ENCODE data around the gene PARL.

GRCh38 chr3:183801601-183802000 lies 83.1 kb downstream of the PARL start:
- no peak for TF ChIP-seq POLR2AphosphoS5 (IDR thresholded peaks at IDR 0.05; ENCODE audit: low read depth, low read length)
- no peak for TF ChIP-seq TAF1 (IDR thresholded peaks at IDR 0.05; ENCODE audit: borderline replicate concordance, insufficient read depth, low read length)
- no peak for TF ChIP-seq SIN3A (IDR thresholded peaks at IDR 0.05; ENCODE audit: borderline replicate concordance, insufficient read depth, low read length)
- TF ChIP-seq REST (IDR thresholded peaks at IDR 0.05; ENCODE audit: insufficient read depth in 1 of 2, low read depth in 2 of 2, low read length in 2 of 2) = no peak
- TF ChIP-seq FOXP2 (optimal IDR thresholded peaks at IDR 0.05; ENCODE audit: borderline replicate concordance, extremely low read depth, extremely low read length, insufficient read depth) = no peak
